ENCODE data around the gene SAMD3. TPM values are rescaled to one million over a fixed set of nuclear protein-coding genes. Genes with fewer than 3 reads are reported as not detected.

Gene SAMD3
- total and polyA plus RNA-seq, 4 donors: 0.08 to 4.3 (median 1.2) TPM

GRCh38 chr6:130162421-130162820 lies 60.3 kb downstream of the SAMD3 start:
- H3K27me3 ChIP-seq (ENCODE audit: control insufficient read depth in 4 of 4, insufficient read depth in 4 of 4, low read length in 3 of 4): no peaks in the 10 kb centered on the region
- no peak overlapping the region for H3K9ac ChIP-seq (ENCODE audit: low read depth in 1 of 2, low read length in 2 of 2)
- H3K36me3 ChIP-seq (ENCODE audit: control insufficient read depth in 4 of 4, insufficient read depth in 3 of 4, low read depth in 1 of 4, low read length in 3 of 4): no peaks in the 10 kb centered on the region
- H3K4me1 ChIP-seq (ENCODE audit: control insufficient read depth in 4 of 4, insufficient read depth in 4 of 4, low read length in 3 of 4): no peaks in the 10 kb centered on the region
- TF ChIP-seq JUND (IDR thresholded peaks at IDR 0.05): no peak
- no peak for TF ChIP-seq MAX (IDR thresholded peaks at IDR 0.05)
- no peak for TF ChIP-seq FOXA1 (IDR thresholded peaks at IDR 0.05)
- TF ChIP-seq HNF4G (IDR thresholded peaks at IDR 0.05): no peak
- no peak for TF ChIP-seq RXRA (IDR thresholded peaks at IDR 0.05)
- no peak for TF ChIP-seq ATF3 (IDR thresholded peaks at IDR 0.05)
- TF ChIP-seq ZBTB33 (IDR thresholded peaks at IDR 0.05): no peak
- TF ChIP-seq HNF4A (conservative IDR thresholded peaks at IDR 0.05): no peak
- no peak for TF ChIP-seq TAF1 (conservative IDR thresholded peaks at IDR 0.05)
- no peak for TF ChIP-seq RAD21 (IDR thresholded peaks at IDR 0.05)
- no peak for TF ChIP-seq SP1 (IDR thresholded peaks at IDR 0.05)
- TF ChIP-seq CTCF (IDR thresholded peaks at IDR 0.05; ENCODE audit: low read depth, low read length, missing input control): no peak
- no peak for TF ChIP-seq YY1 (IDR thresholded peaks at IDR 0.05)
- TF ChIP-seq EGR1 (IDR thresholded peaks at IDR 0.05; ENCODE audit: low read depth in 2 of 2): no peak
- TF ChIP-seq REST (IDR thresholded peaks at IDR 0.05): no peak
- no peak for TF ChIP-seq GABPA (IDR thresholded peaks at IDR 0.05 in 1 of 2, conservative IDR thresholded peaks at IDR 0.05 in 1 of 2)
- no peak for DNase-seq (ENCODE audit: low spot score)
- WGBS: 92% methylated on average over 2 of the region's 2 CpGs
- peaks cover 0 to 2% (median 0%) of the 10 kb centered on the region in 4 donors for H3K9me3 ChIP-seq (ENCODE audit: control insufficient read depth in 4 of 4, low read length in 3 of 4)
- no peak overlapping the region for H3K4me3 ChIP-seq (ENCODE audit: low read depth in 1 of 3, low read length in 3 of 3)
- no peak overlapping the region for H3K27ac ChIP-seq (ENCODE audit: low read depth in 1 of 2, low read length in 2 of 2)
